SK-N-SH (cell line): Measurements from ENCODE around the gene NFKB1. TPM values are rescaled to one million over a fixed set of nuclear protein-coding genes. Genes with fewer than 3 reads are reported as not detected.

Source experiments
- CTCF ChIA-PET: fragments of 300-600, 350-600 bp; formaldehyde crosslinking; extraction: SDS; loops from one replicate; lab custom pipeline; 2021; lab: Yijun Ruan, JAX
- POLR2A ChIA-PET: fragments of 350-600 bp; sonication (Branson Sonifier 250); formaldehyde crosslinking; extraction: SDS; loops from one replicate; lab custom pipeline; 2020; ENCODE audit warnings: antibody characterized with exemption, inconsistent platforms; lab: Yijun Ruan, JAX
- DNase-seq: peaks from one replicate; pipeline ENCODE4 v3.0.0; 2012
- H2AFZ ChIP-seq: fragments of 200-600 bp; sonication (generic); 2 replicates; pipeline ENCODE4 v1.8.1; 2016; ENCODE audit warnings: antibody characterized with exemption, mild to moderate bottlenecking, low read depth
- H3F3A ChIP-seq: fragments of 200-600 bp; sonication (generic); replicated peaks from 2 replicates; pipeline ENCODE3; 2016; ENCODE audit warnings: antibody characterized with exemption, mild to moderate bottlenecking; ENCODE audit not compliant: insufficient read depth
- H3K27ac ChIP-seq, 2 experiments: fragments of 200-500 bp in 1 of 2; fragments of 200-600 bp in 1 of 2; sonication (Bioruptor generic) in 1 of 2; sonication (generic), shearing (Covaris generic) in 1 of 2; 2 replicates each; pipeline versions ENCODE4 v1.5.1 to v1.6.1; 2014 to 2016; ENCODE audit warnings: low read depth in 2 of 2, inconsistent platforms in 1 of 2, low read length in 1 of 2, mild to moderate bottlenecking in 1 of 2, mixed read lengths in 1 of 2
- H3K27me3 ChIP-seq: fragments of 200-600 bp; sonication (generic), shearing (Covaris generic); 2 replicates; pipeline ENCODE4 v1.6.1; 2016; ENCODE audit warnings: mixed run types; ENCODE audit not compliant: insufficient read depth
- H3K36me3 ChIP-seq, 2 experiments: fragments of 200-500 bp in 1 of 2; fragments of 200-600 bp in 1 of 2; sonication (Bioruptor generic) in 1 of 2; sonication (generic) in 1 of 2; replicated peaks in 1 of 2; 2 replicates each; pipeline versions ENCODE3 to v1.5.1; 2014 to 2016; ENCODE audit warnings: low read length in 1 of 2, mild to moderate bottlenecking in 1 of 2; ENCODE audit not compliant: insufficient read depth in 2 of 2, control insufficient read depth in 1 of 2
- H3K4me1 ChIP-seq, 2 experiments: fragments of 200-500 bp in 1 of 2; fragments of 200-600 bp in 1 of 2; sonication (Bioruptor generic) in 1 of 2; sonication (generic), shearing (Covaris generic) in 1 of 2; 2 replicates each; pipeline versions ENCODE4 v1.5.1 to v1.6.1; 2014 to 2016; ENCODE audit warnings: low read depth in 1 of 2, low read length in 1 of 2, mixed run types in 1 of 2; ENCODE audit not compliant: insufficient read depth in 2 of 2, control insufficient read depth in 1 of 2
- H3K4me2 ChIP-seq: fragments of 200-600 bp; sonication (generic), shearing (Covaris generic); 2 replicates; pipeline ENCODE4 v1.6.1; 2017; ENCODE audit warnings: mixed run types
- H3K4me3 ChIP-seq, 2 experiments: fragments of 200-500 bp in 1 of 2; fragments of 200-600 bp in 1 of 2; sonication (Bioruptor generic) in 1 of 2; sonication (generic), shearing (Covaris generic) in 1 of 2; 2 replicates each; pipeline versions ENCODE4 v1.5.1 to v1.8.1; 2014 to 2016; ENCODE audit warnings: low read depth in 2 of 2, inconsistent platforms in 1 of 2, low read length in 1 of 2, mild to moderate bottlenecking in 1 of 2, mixed read lengths in 1 of 2, moderate library complexity in 1 of 2
- H3K79me2 ChIP-seq: fragments of 200-600 bp; sonication (generic); 2 replicates; pipeline ENCODE4 v1.8.1; 2017; ENCODE audit warnings: mild to moderate bottlenecking; ENCODE audit not compliant: insufficient read depth
- H3K9ac ChIP-seq: fragments of 200-600 bp; sonication (generic); 2 replicates; pipeline ENCODE4 v1.6.1; 2017; ENCODE audit warnings: mixed run types
- H3K9me2 ChIP-seq: fragments of 200-600 bp; sonication (generic); 2 replicates; pipeline ENCODE4 v1.6.1; 2017; ENCODE audit warnings: mixed run types
- H3K9me3 ChIP-seq: fragments of 200-600 bp; sonication (generic); 2 replicates; pipeline ENCODE4 v1.6.1; 2017; ENCODE audit warnings: mixed run types, mild to moderate bottlenecking, moderate library complexity
- H4K20me1 ChIP-seq: fragments of 200-600 bp; sonication (generic); 2 replicates; pipeline ENCODE4 v1.6.1; 2017; ENCODE audit warnings: mild to moderate bottlenecking, mixed run types; ENCODE audit not compliant: insufficient read depth
- CHD2 ChIP-seq: fragments of 150-350 bp; IDR thresholded peaks from 2 replicates; pipeline ENCODE4 v1.6.1; 2018; ENCODE audit warnings: low read length; ENCODE audit not compliant: partially characterized antibody
- ELF1 ChIP-seq: IDR thresholded peaks from 2 replicates; pipeline ENCODE4 v1.4.0; 2012
- EZH2phosphoT487 ChIP-seq: fragments of 200-600 bp; sonication (generic); IDR thresholded peaks from 2 replicates; pipeline ENCODE4 v1.6.1; 2017; ENCODE audit warnings: low read depth, mixed run types, mild to moderate bottlenecking, antibody characterized with exemption, moderate library complexity, borderline replicate concordance
- FOSL2 ChIP-seq: IDR thresholded peaks from 2 replicates; pipeline ENCODE4 v1.4.0; 2012; ENCODE audit warnings: low read depth, mild to moderate bottlenecking, moderate library complexity, borderline replicate concordance
- FOXJ3 ChIP-seq: sonication (generic); formaldehyde crosslinking; IDR thresholded peaks from 2 replicates; pipeline ENCODE4 v1.5.1; 2020; ENCODE audit warnings: mild to moderate bottlenecking, missing genetic modification reagents
- JUND ChIP-seq: IDR thresholded peaks from 2 replicates; pipeline ENCODE4 v1.4.0; 2012
- MEF2A ChIP-seq: IDR thresholded peaks from 2 replicates; pipeline ENCODE4 v1.4.0; 2012; ENCODE audit warnings: low read depth, borderline replicate concordance
- NFIC ChIP-seq: IDR thresholded peaks from 2 replicates; pipeline ENCODE4 v1.4.0; 2012; ENCODE audit warnings: borderline replicate concordance
- POLR2AphosphoS5 ChIP-seq: IDR thresholded peaks from 2 replicates; pipeline ENCODE4 v1.6.1; 2012; ENCODE audit warnings: low read depth, low read length
- RFX5 ChIP-seq: IDR thresholded peaks from 2 replicates; pipeline ENCODE4 v1.6.1; 2012; ENCODE audit warnings: mild to moderate bottlenecking, improper control_type of control experiment, low read length
- RXRA ChIP-seq: IDR thresholded peaks from 2 replicates; pipeline ENCODE4 v1.4.0; 2012; ENCODE audit warnings: low read depth, mild to moderate bottlenecking, borderline replicate concordance
- SIN3A ChIP-seq: IDR thresholded peaks from 2 replicates; pipeline ENCODE4 v1.6.1; 2012; ENCODE audit warnings: low read depth, mild to moderate bottlenecking, low read length, moderate library complexity, borderline replicate concordance
- TAF1 ChIP-seq: IDR thresholded peaks from 2 replicates; pipeline ENCODE4 v1.6.1; 2012; ENCODE audit warnings: low read depth, mild to moderate bottlenecking, low read length, moderate library complexity, borderline replicate concordance
- YY1 ChIP-seq: IDR thresholded peaks from 2 replicates; pipeline ENCODE4 v1.4.0; 2012; ENCODE audit warnings: low read depth, mild to moderate bottlenecking
- WGBS: methylation state at CpG from one replicate; pipeline ENCODE4 v1.1.6; 2017; ENCODE audit warnings: low lambda C conversion rate; 5-methylcytosine and 5-hydroxymethylcytosine counted together
- polyA plus RNA-seq, 3 experiments: library from polyadenylated mRNA; depleted of rRNA; stranded (reverse); fragments of >200 nt; gene quantifications; 2 replicates each; pipeline ENCODE4 v1.2.3, GENCODE V29; 2012
- TF ChIP-seq, protein P1 (sequence below): IDR thresholded peaks from 2 replicates; pipeline ENCODE4; 2012
- TF ChIP-seq, protein P2 (sequence below): IDR thresholded peaks from 2 replicates; pipeline ENCODE4 v1.6.1; 2012; ENCODE audit warnings: mild to moderate bottlenecking, low read depth, low read length, moderate library complexity
- TF ChIP-seq, protein P3 (sequence below): fragments of 150-350 bp; IDR thresholded peaks from 2 replicates; pipeline ENCODE4 v1.6.1; 2017; ENCODE audit warnings: antibody characterized with exemption, low read length, low read depth, borderline replicate concordance
- TF ChIP-seq, protein P4 (sequence below): IDR thresholded peaks from 2 replicates; pipeline ENCODE4 v1.4.0; 2012; ENCODE audit warnings: low read depth, borderline replicate concordance

The NFKB1 gene
- polyA plus RNA-seq, 1 of the 3 experiments (the other 2 are of a cell fraction): 14.1 TPM

DNA sequence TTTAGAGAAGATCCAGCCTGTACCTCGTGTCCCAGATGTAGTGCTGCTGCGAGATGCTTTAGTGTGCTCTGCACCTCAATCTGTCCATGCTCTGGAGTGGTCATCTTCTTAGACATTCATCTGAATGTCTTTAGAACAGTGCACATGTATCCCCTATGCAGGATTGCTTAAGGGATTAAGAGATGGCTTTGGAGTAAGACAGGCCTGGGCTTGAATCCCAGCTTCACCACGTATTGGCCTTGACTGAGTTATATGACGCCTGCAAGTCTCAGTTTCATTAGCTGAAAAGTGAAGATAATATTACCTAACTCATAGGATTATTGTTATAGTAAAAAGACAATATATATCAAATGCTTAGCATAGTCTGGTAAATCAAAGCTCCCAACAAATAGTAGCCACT is 98.3 kb downstream of the NFKB1 start:
- Histone ChIP-seq H3K9me2 (no peaks in the 10 kb centered on the region), H3K79me2 (no peaks in the 10 kb centered on the region), H2AFZ (no peak overlapping the region), H3F3A (no peaks in the 10 kb centered on the region), H3K36me3 (peaks cover 48 to 73% of the 10 kb centered on the region in 2 experiments), H4K20me1 (no peaks in the 10 kb centered on the region), H3K9me3 (no peaks in the 10 kb centered on the region), H3K9ac (no peak overlapping the region), H3K27me3 (no peaks in the 10 kb centered on the region), H3K4me3 (no peak overlapping the region), H3K4me2 (no peak overlapping the region), H3K4me1 (no peaks in the 10 kb centered on the region), H3K27ac (no peak overlapping the region)
- ChIA-PET POLR2A (no interaction called here), CTCF (interaction anchor here (1.2 kb wide), 1 partner anchor 20 kb away, joined by 3 read pairs; no protein-coding TSS in a partner anchor)
- WGBS: 94% methylated on average over 4 of the region's 4 CpGs
- DNase-seq: no peak
- TF ChIP-seq, protein P1, sequence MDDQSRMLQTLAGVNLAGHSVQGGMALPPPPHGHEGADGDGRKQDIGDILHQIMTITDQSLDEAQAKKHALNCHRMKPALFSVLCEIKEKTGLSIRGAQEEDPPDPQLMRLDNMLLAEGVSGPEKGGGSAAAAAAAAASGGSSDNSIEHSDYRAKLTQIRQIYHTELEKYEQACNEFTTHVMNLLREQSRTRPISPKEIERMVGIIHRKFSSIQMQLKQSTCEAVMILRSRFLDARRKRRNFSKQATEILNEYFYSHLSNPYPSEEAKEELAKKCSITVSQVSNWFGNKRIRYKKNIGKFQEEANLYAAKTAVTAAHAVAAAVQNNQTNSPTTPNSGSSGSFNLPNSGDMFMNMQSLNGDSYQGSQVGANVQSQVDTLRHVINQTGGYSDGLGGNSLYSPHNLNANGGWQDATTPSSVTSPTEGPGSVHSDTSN: no peak
- TF ChIP-seq RFX5: no peak
- no peak for TF ChIP-seq EZH2phosphoT487
- TF ChIP-seq MEF2A: no peak

DNA sequence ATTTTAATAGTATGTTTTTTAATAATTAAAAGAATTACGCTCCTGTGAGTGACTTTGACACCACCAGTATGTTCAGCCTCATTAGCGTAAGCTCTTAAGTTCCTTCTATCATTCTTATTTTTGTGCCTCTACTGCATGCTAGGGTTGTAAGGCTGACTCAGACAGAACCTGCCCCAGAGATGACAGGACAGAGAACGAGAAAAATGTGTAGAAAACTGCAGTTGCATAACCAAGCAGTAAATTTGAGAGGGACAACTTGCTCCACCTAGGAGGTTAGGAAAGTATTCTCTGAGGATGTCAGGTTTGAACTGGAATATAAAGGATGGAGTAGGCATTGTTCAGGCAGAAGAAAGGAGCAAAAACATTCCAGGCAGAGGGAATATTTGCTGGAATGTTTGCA is 98.7 kb downstream of the NFKB1 start:
- no peaks in the 10 kb centered on the region for H4K20me1 ChIP-seq
- H3K79me2 ChIP-seq: no peaks in the 10 kb centered on the region
- POLR2A ChIA-PET: no interaction called here
- TF ChIP-seq FOSL2: no peak
- no peak for TF ChIP-seq NFIC
- TF ChIP-seq CHD2: no peak
- TF ChIP-seq SIN3A: no peak
- TF ChIP-seq, protein P2, sequence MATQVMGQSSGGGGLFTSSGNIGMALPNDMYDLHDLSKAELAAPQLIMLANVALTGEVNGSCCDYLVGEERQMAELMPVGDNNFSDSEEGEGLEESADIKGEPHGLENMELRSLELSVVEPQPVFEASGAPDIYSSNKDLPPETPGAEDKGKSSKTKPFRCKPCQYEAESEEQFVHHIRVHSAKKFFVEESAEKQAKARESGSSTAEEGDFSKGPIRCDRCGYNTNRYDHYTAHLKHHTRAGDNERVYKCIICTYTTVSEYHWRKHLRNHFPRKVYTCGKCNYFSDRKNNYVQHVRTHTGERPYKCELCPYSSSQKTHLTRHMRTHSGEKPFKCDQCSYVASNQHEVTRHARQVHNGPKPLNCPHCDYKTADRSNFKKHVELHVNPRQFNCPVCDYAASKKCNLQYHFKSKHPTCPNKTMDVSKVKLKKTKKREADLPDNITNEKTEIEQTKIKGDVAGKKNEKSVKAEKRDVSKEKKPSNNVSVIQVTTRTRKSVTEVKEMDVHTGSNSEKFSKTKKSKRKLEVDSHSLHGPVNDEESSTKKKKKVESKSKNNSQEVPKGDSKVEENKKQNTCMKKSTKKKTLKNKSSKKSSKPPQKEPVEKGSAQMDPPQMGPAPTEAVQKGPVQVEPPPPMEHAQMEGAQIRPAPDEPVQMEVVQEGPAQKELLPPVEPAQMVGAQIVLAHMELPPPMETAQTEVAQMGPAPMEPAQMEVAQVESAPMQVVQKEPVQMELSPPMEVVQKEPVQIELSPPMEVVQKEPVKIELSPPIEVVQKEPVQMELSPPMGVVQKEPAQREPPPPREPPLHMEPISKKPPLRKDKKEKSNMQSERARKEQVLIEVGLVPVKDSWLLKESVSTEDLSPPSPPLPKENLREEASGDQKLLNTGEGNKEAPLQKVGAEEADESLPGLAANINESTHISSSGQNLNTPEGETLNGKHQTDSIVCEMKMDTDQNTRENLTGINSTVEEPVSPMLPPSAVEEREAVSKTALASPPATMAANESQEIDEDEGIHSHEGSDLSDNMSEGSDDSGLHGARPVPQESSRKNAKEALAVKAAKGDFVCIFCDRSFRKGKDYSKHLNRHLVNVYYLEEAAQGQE: no peak
- no peak for TF ChIP-seq JUND
- TF ChIP-seq RFX5: no peak
- TF ChIP-seq FOXJ3 (CRISPR knock-in tag): no peak
- TF ChIP-seq ELF1: no peak
- TF ChIP-seq TAF1: no peak
- TF ChIP-seq RXRA: no peak
- TF ChIP-seq, protein P3, sequence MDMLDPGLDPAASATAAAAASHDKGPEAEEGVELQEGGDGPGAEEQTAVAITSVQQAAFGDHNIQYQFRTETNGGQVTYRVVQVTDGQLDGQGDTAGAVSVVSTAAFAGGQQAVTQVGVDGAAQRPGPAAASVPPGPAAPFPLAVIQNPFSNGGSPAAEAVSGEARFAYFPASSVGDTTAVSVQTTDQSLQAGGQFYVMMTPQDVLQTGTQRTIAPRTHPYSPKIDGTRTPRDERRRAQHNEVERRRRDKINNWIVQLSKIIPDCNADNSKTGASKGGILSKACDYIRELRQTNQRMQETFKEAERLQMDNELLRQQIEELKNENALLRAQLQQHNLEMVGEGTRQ: no peak
- TF ChIP-seq POLR2AphosphoS5: no peak
- no peak for TF ChIP-seq YY1
- TF ChIP-seq, protein P4, sequence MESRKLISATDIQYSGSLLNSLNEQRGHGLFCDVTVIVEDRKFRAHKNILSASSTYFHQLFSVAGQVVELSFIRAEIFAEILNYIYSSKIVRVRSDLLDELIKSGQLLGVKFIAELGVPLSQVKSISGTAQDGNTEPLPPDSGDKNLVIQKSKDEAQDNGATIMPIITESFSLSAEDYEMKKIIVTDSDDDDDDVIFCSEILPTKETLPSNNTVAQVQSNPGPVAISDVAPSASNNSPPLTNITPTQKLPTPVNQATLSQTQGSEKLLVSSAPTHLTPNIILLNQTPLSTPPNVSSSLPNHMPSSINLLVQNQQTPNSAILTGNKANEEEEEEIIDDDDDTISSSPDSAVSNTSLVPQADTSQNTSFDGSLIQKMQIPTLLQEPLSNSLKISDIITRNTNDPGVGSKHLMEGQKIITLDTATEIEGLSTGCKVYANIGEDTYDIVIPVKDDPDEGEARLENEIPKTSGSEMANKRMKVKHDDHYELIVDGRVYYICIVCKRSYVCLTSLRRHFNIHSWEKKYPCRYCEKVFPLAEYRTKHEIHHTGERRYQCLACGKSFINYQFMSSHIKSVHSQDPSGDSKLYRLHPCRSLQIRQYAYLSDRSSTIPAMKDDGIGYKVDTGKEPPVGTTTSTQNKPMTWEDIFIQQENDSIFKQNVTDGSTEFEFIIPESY: no peak
- TF ChIP-seq, all 33 proteins: peak for 0
- H3F3A ChIP-seq: no peaks in the 10 kb centered on the region
- H2AFZ ChIP-seq: no peak overlapping the region
- DNase-seq: no peak
- no peaks in the 10 kb centered on the region for H3K9me3 ChIP-seq
- CTCF ChIA-PET: interaction anchor here (1.2 kb wide), 1 partner anchor 20 kb away, joined by 3 read pairs; no protein-coding TSS in a partner anchor
- no peaks in the 10 kb centered on the region for H3K4me1 ChIP-seq
- WGBS: 97% methylated on average over 3 of the region's 3 CpGs
- peaks cover 49 to 73% of the 10 kb centered on the region in 2 experiments for H3K36me3 ChIP-seq
- no peak overlapping the region for H3K27ac ChIP-seq
- H3K9ac ChIP-seq: no peak overlapping the region
- no peaks in the 10 kb centered on the region for H3K9me2 ChIP-seq
- H3K27me3 ChIP-seq: no peaks in the 10 kb centered on the region
- no peak overlapping the region for H3K4me3 ChIP-seq
- no peak overlapping the region for H3K4me2 ChIP-seq
